GM19351 (cell line): ENCODE measurements around the gene LHX4.

Experiments
- ATAC-seq: cut with Tn5 transposase; IDR thresholded peaks from one replicate; pipeline ENCODE4 v1.9.1; 2021; ENCODE audit warnings: mild to moderate bottlenecking, moderate library complexity; ENCODE audit not compliant: unreplicated experiment

LHX4 gene

DNA sequence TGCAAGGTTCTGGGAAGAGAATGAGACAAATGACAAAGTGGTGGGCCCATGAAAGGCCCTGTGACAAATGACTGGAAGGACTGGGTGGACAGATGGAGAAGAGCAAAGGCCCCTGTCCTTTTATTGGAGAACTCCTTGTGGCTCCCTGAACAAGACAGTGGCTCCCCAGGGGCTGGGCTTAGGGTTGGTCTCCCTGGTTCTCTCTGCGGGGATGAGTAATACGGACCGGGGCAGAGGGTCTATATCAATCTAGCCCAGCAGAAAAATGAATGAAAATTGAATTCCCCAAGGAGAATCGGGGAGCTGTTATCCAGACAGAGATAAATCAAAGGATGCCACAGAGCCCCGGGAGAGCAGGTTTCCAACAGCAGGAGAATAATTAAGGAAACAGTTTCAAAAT, 5.2 kb upstream of the LHX4 start:
- no peak for ATAC-seq

DNA sequence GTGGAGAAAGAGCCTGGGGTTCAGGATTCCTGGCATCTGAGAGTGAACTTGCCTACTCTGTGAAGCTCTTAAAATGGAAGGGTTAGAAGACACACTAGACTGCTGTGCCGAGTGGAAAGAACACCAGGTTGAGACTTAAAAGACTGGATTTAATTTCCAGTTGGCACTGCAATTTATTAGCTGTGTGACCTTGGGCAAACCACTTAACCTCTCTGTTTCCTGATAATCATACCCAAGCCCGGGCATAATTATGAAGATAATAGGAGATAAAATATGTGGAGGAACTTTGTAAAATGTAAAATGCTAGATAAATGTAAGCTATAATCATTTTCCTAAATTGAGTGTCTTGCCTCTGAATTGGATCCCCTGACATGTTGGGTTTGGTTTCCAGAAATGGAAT, 4.7 kb upstream of the LHX4 start:
- ATAC-seq, result no peak

DNA sequence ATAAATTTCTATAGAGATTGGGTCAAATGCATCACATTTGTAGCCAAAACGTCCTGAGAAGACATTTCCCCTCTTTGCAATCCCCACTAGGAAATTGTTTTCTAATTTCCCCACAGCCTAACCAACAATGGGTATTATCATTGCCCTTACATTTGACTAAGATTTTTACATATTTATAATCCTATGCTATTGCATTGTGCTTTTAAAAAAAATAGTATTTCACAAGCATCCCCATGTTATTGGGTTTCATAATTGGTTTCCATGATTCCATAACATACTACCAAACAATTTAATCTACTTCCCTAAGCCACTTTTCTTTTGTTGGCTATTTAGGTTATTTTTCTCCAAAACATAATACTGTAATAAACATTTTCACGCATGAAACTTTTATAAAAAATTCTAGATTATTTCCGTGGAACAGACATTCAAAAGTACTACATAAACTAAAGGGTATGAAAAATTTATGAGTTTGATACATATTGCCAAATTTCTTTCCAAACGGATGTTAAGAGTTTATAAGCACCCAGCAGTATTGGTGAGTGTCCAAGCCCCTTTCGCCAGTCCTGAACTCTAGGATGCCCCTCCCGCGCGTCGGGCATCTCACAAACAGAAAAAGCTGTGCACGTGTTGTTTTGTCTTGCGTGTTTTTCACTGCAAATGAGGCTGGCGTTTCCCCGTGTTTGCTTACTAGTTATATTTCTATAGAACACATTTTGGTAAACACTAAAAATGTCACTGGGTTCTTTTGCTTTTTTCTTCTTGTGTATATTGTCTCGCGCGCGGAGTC, 2.0 kb upstream of the LHX4 start:
- no peak for ATAC-seq

- ATAC-seq, result no peak
These were observed 1.2 kb upstream of the LHX4 start for GRCh38 chr1:180228648-180229482.

- no peak for ATAC-seq
These were observed 339 bp downstream of the LHX4 start for GRCh38 chr1:180230416-180230790.

- ATAC-seq, result no peak
These were observed 884 bp downstream of the LHX4 start for GRCh38 chr1:180230791-180231505.

DNA sequence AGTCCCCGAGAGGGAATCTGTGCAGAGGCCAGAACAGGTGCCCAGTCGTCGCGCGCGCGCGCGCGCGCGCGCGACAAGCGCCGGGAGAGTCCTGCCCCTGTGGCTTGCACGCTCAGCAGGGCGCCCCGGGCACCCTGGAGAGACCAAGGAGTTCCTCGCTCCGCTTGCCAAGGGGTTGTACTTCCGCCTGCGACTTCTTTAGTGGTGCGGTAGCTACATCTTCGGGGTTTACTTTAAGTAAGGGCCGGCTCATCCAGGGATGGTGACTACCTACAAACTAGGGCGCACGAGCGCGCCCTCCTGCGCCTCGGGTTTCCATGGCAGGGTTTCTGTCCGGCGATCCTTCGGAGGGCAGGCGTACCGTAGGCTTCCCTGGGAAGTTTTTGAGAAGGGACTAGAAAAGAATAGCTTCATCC, 1.4 kb downstream of the LHX4 start:
- ATAC-seq, result no peak

DNA sequence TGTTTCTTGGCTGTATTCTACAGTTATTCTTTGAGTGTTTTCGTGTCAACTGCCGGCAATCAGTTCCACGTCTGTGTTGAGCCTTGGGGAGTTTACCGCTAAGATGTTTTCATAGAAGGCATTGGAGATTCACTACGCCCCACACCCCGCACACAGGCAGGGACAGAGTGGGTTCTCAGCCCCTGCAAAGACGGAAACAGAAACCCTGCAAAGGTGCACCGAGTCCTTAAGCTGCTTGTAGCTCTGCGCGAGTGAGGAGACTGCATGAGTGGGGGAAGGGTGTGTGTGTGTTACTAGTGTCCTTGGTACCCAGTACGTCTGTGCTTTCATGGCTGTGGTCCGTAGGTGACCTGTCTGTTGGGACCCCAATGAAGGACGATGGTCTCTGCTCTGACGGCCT, 1.9 kb downstream of the LHX4 start:
- ATAC-seq, result no peak

- ATAC-seq, result no peak
These were observed 2.5 kb downstream of the LHX4 start for GRCh38 chr1:180232521-180233043.

GRCh38 chr1:180233191-180234011, 3.3 kb downstream of the LHX4 start:
- no peak for ATAC-seq

GRCh38 chr1:180234369-180235076, 4.5 kb downstream of the LHX4 start:
- ATAC-seq, result no peak

- ATAC-seq, result no peak
These were observed 5.0 kb downstream of the LHX4 start for GRCh38 chr1:180235077-180235501.

GRCh38 chr1:180235502-180236239, 5.6 kb downstream of the LHX4 start:
- no peak for ATAC-seq

GRCh38 chr1:180236698-180237509, 6.8 kb downstream of the LHX4 start:
- no peak for ATAC-seq

GRCh38 chr1:180237869-180238476, 7.9 kb downstream of the LHX4 start:
- ATAC-seq, result no peak

GRCh38 chr1:180238675-180239074, 8.6 kb downstream of the LHX4 start:
- no peak for ATAC-seq

DNA sequence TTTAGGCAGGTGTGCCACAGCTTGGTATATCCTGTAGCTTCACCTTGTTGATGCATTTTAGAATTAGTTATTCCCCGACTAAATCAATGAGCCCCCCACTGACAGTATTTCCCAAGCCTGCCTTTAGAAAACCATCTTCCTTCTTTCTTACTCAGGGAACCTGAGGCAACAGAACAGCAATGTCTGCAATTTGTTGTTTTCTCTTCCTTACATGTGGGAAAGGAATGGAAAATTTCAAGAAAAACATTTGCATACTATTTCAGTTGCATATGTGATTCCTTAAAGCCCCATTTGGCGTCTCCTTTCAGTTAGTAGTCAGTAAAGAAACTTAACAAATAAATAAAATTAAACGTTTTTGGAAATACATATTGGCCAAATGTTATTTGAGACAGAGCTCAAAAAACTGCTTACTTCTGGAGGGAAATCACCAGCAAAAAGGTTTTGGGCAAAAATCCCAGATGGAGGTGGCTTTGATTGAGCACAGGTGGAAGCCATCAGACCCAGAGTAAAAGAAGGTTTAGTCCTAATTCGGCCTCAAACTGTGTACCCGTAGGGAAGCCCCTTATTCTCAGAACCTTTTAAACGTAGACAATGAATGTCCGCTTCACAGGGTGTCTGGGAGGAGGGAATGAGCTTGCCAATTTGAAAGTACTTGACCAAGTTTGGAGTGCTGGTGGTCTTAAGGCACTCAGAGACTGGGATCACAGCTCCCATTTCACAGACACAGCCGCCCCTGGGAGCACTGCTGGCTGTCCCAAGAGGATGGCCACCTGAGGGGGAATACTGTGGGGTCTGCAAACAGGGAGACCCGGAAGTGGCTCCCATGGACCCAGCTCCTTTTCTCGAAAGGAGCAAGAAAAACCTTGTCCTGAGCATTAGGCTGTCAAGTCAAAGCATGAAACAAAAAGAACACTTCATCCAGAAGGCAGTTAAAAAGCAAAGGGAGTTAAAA, 9.4 kb downstream of the LHX4 start:
- no peak for ATAC-seq
